Measurements from ENCODE around the gene TOMM70. TPM values are rescaled to one million over a fixed set of nuclear protein-coding genes. Genes with fewer than 3 reads are reported as not detected.

Gene TOMM70
- 26.8 and 37.1 TPM in 2 replicates for total RNA-seq

GRCh38 chr3:100400780-100401673 is at the start of gene TOMM70, which contains the start of gene LNP1:
Gene TOMM70, minus strand, starts transcription at chr3:100401089. Its CDS starts 140 bp downstream, at chr3:100400949.
Gene LNP1, plus strand, starts transcription at chr3:100401539. Its CDS starts 28,191 bp downstream, at chr3:100429730.

GRCh38 chr3:100334488-100335351 is 66.2 kb downstream of the TOMM70 start, which contains the start of gene NIT2:
Gene NIT2, plus strand, starts transcription at chr3:100334757. Its CDS starts 35 bp downstream, at chr3:100334792.

Other genes with a start within 250 kb of the TOMM70 start
- 27.3 and 30.4 TPM in 2 replicates for gene TBC1D23, start 140.1 kb downstream of the TOMM70 start, total RNA-seq
- gene NIT2, start 66.3 kb downstream of the TOMM70 start, total RNA-seq: 40.0 and 44.5 TPM in 2 replicates
- gene LNP1, start 450 bp upstream of the TOMM70 start, total RNA-seq: 2.6 and 3.1 TPM in 2 replicates
- gene TMEM45A, start 91.5 kb upstream of the TOMM70 start, total RNA-seq: 74.3 and 93.9 TPM in 2 replicates
- gene ADGRG7, start 208.5 kb upstream of the TOMM70 start, total RNA-seq: not detected in 2 replicates

All from pericardium fibroblast (primary cell).